ENCODE measurements around the gene FANK1. TPM values are rescaled to one million over a fixed set of nuclear protein-coding genes. Genes with fewer than 3 reads are reported as not detected.

Gene FANK1
- total RNA-seq, 1 donor from 2014 or later: 3.2 TPM

Small RNA genes within 50 kb of the gene (small RNA-seq; reads per million reads assigned to genes)
- gene GNG10P1 (ENCODE audit: low replicate concordance) (not detected), gene RF00017 (ENCODE audit: low replicate concordance) (not detected), gene RNU2-42P (ENCODE audit: low replicate concordance) (not detected)

Other genes with a start within 250 kb of the FANK1 start
- not detected for gene TEX36, start 213.4 kb upstream of the FANK1 start, total RNA-seq
- gene EDRF1, start 176.9 kb upstream of the FANK1 start, total RNA-seq: 31.8 TPM
- gene MMP21, start 120.7 kb upstream of the FANK1 start, total RNA-seq: 0.41 TPM
- 56.7 TPM for gene UROS, start 73.3 kb upstream of the FANK1 start, total RNA-seq
- 49.6 TPM for gene BCCIP, start 73.0 kb upstream of the FANK1 start, total RNA-seq
- gene DHX32, start 15.3 kb upstream of the FANK1 start, total RNA-seq: 29.2 TPM

Data from tongue (tissue), 2 donors.